ENCODE results near the gene BLVRA. TPM values are rescaled to one million over a fixed set of nuclear protein-coding genes. Genes with fewer than 3 reads are reported as not detected.

BLVRA gene
- total RNA-seq, 6 donors from 2014 or later, result 77.5 to 112 (median 105) TPM

GRCh38 chr7:43735802-43736603 is 22.5 kb upstream of the BLVRA start:
- H3K36me3 ChIP-seq, result no peaks in the 10 kb centered on the region
- no peaks in the 10 kb centered on the region for H3K4me1 ChIP-seq
- no peak overlapping the region for H3K4me3 ChIP-seq
- WGBS, 2 donors, result 42 to 43% methylated on average over 2 of the region's 2 CpGs
- DNase-seq, result no peak
- ATAC-seq (ENCODE audit: low FRiP score in 2 of 2), result no peak
- TF ChIP-seq POLR2AphosphoS5 (IDR thresholded peaks at IDR 0.05), result no peak
- TF ChIP-seq POLR2A (IDR thresholded peaks at IDR 0.05), result no peak
- no peak for TF ChIP-seq EP300 (IDR thresholded peaks at IDR 0.05)
- no peak for TF ChIP-seq CTCF (IDR thresholded peaks at IDR 0.05)
- no peak overlapping the region for H3K27ac ChIP-seq
- H3K9me3 ChIP-seq, result no peaks in the 10 kb centered on the region
- H3K27me3 ChIP-seq, result no peaks in the 10 kb centered on the region

GRCh38 chr7:43737467-43738127 is 20.9 kb upstream of the BLVRA start:
- Histone ChIP-seq H3K36me3 (no peaks in the 10 kb centered on the region), H3K4me1 (no peaks in the 10 kb centered on the region), H3K27ac (no peak overlapping the region), H3K9me3 (no peaks in the 10 kb centered on the region), H3K27me3 (no peaks in the 10 kb centered on the region), H3K4me3 (no peak overlapping the region)
- ATAC-seq (ENCODE audit: low FRiP score in 2 of 2) (peak in 1 of 2 donors; percentile 46), DNase-seq (peak in 1 of 2 donors; percentile 20)
- 91 to 92% methylated on average over 3 to 6 of the region's 6 CpGs for WGBS, 2 donors
- no peak for TF ChIP-seq EP300 (IDR thresholded peaks at IDR 0.05)
- no peak for TF ChIP-seq POLR2A (IDR thresholded peaks at IDR 0.05)
- TF ChIP-seq CTCF (IDR thresholded peaks at IDR 0.05), result no peak
- no peak for TF ChIP-seq POLR2AphosphoS5 (IDR thresholded peaks at IDR 0.05)

GRCh38 chr7:43742692-43743091 is 15.8 kb upstream of the BLVRA start:
- no peak overlapping the region for H3K4me3 ChIP-seq
- ATAC-seq (ENCODE audit: low FRiP score in 2 of 2), result no peak
- no peaks in the 10 kb centered on the region for H3K36me3 ChIP-seq
- DNase-seq, result no peak
- TF ChIP-seq POLR2AphosphoS5 (IDR thresholded peaks at IDR 0.05), result no peak
- TF ChIP-seq EP300 (IDR thresholded peaks at IDR 0.05), result no peak
- no peak for TF ChIP-seq CTCF (IDR thresholded peaks at IDR 0.05)
- TF ChIP-seq POLR2A (IDR thresholded peaks at IDR 0.05), result no peak
- no peaks in the 10 kb centered on the region for H3K27me3 ChIP-seq
- H3K4me1 ChIP-seq, result no peaks in the 10 kb centered on the region
- no peak overlapping the region for H3K27ac ChIP-seq
- no peaks in the 10 kb centered on the region for H3K9me3 ChIP-seq

GRCh38 chr7:43747328-43748105 is 11.0 kb upstream of the BLVRA start:
- peak in 1 of 2 donors; percentile 49 for ATAC-seq (ENCODE audit: low FRiP score in 2 of 2)
- Histone ChIP-seq H3K9me3 (no peaks in the 10 kb centered on the region), H3K27ac (no peak overlapping the region), H3K4me1 (peaks cover 0 to 7% (median 2%) of the 10 kb centered on the region in 4 donors), H3K4me3 (no peak overlapping the region), H3K27me3 (no peaks in the 10 kb centered on the region), H3K36me3 (no peaks in the 10 kb centered on the region)
- WGBS, 2 donors, result 82 to 88% methylated on average over 9 of the region's 9 CpGs
- DNase-seq, result no peak
- TF ChIP-seq POLR2AphosphoS5 (IDR thresholded peaks at IDR 0.05) (no peak), POLR2A (IDR thresholded peaks at IDR 0.05) (no peak), EP300 (IDR thresholded peaks at IDR 0.05) (no peak), CTCF (IDR thresholded peaks at IDR 0.05) (no peak)

Measured in upper lobe of left lung (tissue), 6 donors.